ENCODE measurements around the gene HEPN1.

HEPN1 gene
- total RNA-seq = 0 reads per million in 3 experiments

- DNase-seq = no peak
Observed at GRCh38 chr11:124918950-124919349, at the start of gene HEPN1. TSS of gene HEPN1 (plus strand) at chr11:124919250.

- no peak for DNase-seq
Observed at GRCh38 chr11:124869331-124869730, 49.7 kb upstream of the HEPN1 start.

DNA sequence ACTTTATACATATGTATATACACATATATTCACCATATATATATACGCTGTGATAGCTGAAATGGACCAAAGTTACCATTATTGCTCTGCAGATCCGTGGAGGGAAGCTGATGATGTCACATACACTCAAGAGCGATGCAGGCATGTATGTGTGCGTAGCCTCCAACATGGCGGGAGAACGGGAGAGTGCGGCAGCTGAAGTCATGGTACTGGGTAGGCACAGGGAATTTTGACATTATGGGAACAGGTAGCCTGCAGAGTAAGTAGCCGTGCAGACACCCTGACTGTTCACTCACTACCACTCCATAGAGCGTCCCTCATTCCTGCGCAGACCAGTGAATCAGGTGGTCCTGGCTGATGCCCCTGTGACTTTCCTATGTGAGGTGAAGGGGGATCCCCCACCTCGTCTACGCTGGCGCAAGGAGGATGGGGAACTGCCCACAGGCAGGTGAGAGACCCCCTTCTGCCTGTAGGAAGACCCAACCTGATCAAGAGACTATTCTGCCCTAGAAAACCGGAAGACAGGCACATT, 49.1 kb upstream of the HEPN1 start:
- DNase-seq = no peak

- no peak for DNase-seq
Observed at GRCh38 chr11:124870430-124870829, 48.6 kb upstream of the HEPN1 start.

- DNase-seq = no peak
Observed at GRCh38 chr11:124872280-124872679, 46.8 kb upstream of the HEPN1 start.

DNA sequence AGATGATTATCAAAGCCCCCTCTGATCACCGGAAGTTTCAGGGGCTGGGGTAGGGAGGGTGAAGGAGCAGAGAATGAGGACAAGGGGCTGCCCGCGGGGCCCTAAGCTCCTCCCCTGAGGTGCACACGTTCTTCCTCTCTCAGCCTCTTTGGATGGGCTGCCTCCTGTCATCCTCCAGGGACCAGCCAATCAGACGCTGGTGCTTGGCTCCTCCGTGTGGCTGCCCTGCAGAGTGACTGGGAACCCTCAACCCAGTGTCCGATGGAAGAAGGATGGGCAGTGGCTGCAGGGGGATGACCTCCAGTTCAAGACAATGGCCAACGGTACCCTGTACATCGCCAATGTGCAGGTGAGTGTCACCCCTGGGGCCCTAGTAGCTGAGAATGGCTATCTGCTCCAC, 46.3 kb upstream of the HEPN1 start:
- DNase-seq = no peak

GRCh38 chr11:124873951-124874350, 45.1 kb upstream of the HEPN1 start:
- DNase-seq = no peak

DNA sequence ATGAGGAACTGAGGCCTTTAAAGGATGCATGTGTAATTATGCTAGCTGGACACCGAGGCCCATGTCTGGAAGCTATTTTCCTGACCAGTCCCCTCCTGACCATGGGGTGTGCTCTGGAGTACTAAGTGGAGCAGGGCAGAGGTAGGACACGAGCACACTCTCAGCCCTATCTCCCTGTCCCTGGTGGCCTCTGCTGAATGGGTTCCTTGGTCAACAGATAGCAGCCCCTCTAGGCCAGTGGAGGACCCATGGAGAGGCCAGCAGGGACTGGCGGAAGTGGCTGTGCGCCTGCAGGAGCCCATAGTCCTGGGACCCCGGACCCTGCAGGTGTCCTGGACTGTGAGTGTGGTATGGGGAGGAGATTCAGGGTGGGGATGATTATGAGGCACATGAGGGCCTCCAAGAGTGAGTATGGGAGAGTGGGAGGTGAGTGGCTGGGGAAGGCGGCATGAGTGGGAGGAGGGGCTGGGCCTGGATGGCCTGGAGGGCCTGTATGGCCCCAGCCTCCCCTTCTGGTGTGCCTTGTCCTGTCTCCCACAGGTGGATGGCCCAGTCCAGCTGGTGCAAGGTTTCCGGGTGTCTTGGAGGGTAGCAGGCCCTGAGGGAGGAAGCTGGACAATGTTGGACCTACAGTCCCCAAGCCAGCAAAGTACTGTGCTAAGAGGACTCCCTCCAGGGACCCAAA, 44.3 kb upstream of the HEPN1 start:
- DNase-seq = no peak

GRCh38 chr11:124875401-124875800, 43.6 kb upstream of the HEPN1 start:
- no peak for DNase-seq

DNA sequence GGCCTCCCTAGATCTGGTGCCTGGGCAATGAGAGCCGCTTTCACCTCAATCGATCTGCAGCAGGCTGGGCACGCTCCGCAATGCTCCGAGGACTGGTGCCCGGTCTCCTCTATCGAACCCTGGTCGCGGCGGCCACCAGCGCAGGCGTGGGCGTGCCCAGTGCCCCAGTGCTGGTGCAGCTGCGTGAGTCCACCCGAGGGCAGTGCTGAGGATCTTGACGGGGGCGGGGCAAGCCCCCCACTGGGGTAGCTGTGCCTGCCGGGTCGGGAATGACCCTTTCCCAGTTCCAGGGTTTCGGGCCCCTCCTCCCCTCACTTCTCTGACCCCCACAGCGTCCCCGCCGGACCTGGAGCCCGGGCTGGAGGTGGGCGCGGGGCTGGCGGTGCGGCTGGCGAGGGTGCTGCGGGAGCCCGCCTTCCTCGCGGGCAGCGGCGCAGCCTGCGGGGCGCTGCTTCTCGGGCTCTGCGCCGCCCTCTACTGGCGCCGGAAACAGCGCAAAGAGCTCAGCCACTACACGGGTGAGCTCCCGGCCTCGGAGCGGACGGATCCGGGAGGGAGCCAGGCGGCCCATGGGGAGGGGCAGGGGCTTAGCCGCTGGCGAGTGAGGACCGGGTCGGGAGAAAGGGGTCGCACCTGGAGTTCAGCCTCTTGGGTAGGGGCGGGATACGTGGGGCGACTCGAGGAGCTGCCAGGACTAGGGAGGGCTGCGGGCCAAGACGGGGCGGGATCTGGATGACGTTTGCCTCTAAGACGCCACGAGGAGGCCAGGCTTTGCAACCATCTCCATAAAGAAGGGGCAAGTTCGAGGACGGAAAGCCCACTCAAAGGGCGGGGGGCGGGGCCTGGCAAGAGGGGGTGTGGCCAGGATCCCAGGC, 42.9 kb upstream of the HEPN1 start:
- DNase-seq = peak; percentile 73

- no peak for DNase-seq
Observed at GRCh38 chr11:124876818-124877630, 42.0 kb upstream of the HEPN1 start.

GRCh38 chr11:124877631-124877909, 41.5 kb upstream of the HEPN1 start:
- DNase-seq = no peak

GRCh38 chr11:124877910-124878758, 40.9 kb upstream of the HEPN1 start:
- no peak for DNase-seq

- no peak for DNase-seq
Observed at GRCh38 chr11:124878759-124879492, 40.1 kb upstream of the HEPN1 start.

DNA sequence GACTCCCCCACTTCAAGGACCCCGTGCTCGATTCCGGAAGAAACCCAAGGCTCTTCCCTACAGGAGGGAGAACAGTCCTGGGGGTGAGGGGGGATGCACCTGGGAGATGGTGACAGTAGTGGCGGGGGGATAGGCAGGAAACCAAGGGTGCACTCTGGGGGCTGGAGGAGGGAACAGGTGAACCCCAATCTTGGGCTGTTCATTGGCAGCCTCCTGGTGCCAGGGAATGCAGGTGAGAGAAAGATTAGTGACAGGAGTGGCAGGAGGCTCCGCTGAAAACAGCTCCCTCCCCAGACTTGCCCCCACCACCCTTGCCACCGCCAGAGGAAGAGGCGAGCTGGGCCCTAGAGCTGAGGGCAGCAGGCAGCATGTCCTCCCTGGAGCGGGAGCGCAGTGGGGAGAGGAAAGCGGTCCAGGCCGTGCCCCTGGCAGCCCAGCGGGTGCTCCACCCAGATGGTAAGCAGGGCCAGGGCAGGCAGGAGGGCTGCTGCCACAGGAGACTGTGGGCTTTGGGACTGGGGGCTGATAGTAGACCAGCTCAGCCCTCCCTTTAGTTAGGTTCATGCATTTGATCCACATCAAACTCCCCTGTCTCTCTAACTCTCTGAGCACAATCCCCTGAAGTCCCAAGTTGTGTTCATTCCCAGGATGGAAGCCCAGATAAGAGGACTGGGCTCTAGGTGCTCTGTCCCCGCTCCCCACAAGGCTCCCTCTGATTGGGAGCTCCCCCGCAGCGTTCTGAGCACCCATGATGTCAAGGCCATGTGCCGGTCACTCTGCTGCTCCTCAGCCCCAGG, 39.4 kb upstream of the HEPN1 start:
- no peak for DNase-seq

- no peak for DNase-seq
Observed at GRCh38 chr11:124880290-124880611, 38.8 kb upstream of the HEPN1 start.

DNA sequence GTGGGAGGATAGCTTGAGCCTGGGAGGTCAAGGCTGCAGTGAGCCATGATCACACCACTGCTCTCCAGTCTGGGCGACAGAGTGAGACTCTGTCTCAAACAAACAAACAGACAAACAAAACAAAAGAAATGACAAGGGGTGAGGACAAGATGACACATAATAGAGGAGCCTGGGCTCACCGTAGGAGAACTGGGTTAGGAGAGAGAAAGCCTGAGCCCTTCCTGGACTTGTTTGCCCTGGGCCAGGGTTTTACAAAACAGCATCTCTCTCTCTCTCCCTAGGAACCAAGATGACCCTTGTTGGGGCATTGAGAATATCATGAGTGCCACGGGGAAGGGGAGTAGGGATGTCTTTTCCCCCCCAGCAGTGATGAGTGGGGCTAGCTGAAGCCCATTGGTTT, 38.1 kb upstream of the HEPN1 start:
- no peak for DNase-seq

DNA sequence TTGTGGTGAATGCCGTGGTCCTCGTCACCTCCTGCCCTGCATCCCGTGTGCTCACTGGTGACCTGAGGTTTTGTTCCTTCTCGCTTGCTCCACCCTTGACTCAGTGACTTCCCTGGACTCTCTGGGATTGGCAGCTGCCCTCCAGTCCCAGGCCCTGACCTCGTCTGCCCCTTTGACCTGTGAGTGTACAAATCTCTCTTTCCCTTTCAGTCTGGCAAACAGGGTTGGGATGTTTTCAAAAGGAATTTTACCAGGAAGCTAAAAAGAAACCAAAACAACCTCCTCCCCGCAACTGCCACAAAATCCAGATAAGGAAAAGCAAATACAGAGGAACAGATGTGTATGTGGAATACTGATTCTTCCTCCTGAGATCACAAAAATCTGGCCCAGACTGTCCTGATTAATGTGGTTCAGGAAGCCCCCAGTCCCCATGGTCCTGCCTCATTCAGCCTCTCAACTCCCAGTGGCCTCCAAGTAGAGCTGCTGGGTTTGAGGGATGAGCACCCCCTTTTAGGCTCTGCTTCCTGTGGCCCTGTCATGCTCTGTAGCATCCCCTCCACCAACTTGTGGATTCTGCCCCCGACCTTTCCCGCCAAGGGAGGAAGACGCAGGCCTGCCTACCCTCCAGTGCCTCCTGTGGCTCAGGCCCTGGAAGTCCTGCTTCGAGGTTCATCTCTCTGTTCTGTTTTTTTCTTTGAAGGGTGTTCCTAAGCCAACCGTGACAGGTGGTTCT, 36.5 kb upstream of the HEPN1 start:
- no peak for DNase-seq

- no peak for DNase-seq
Observed at GRCh38 chr11:124884340-124884739, 34.7 kb upstream of the HEPN1 start.

DNA sequence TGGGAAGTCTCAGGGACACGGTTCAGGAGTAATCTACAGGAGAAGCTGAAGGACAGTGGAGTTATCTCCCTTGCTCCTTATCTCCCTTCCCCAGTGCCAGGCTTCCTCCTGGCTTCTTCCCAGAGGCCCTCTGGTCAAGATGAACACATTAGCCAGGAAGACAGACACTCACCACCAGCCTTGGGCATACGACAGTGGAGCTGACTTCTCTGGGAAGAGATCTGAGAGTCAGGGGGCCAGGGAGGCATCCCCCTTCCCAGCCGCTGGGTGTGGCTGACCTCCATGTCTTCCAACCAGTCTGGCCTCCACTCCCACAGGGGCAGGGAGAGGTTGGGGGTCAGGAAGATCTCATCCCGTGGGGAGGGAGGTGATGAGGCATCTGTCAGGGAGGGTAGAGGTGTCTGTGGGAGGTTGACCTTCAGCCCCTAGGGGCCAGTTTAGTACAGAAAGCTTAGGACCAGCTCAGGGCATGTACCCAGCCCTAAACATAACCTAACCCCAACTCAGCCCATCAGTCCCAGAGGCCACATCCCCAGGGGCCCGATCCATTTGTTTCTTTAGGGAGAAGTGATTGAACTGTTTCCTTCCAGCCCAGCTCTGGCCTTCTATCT, 34.1 kb upstream of the HEPN1 start:
- DNase-seq = no peak
